WI38 (cell line): ENCODE results near the gene TBC1D2.

ENCODE experiments used
- H3K4me3 ChIP-seq: 2 replicates; pipeline ENCODE4 v1.5.1; 2011; ENCODE audit warnings: low read depth, mild to moderate bottlenecking, control low read depth, low read length
- TF ChIP-seq, protein P1 (sequence below): IDR thresholded peaks from 2 replicates; pipeline ENCODE4 v1.5.1; 2012; ENCODE audit warnings: low read depth, mild to moderate bottlenecking, control low read depth, low read length

Gene TBC1D2

DNA sequence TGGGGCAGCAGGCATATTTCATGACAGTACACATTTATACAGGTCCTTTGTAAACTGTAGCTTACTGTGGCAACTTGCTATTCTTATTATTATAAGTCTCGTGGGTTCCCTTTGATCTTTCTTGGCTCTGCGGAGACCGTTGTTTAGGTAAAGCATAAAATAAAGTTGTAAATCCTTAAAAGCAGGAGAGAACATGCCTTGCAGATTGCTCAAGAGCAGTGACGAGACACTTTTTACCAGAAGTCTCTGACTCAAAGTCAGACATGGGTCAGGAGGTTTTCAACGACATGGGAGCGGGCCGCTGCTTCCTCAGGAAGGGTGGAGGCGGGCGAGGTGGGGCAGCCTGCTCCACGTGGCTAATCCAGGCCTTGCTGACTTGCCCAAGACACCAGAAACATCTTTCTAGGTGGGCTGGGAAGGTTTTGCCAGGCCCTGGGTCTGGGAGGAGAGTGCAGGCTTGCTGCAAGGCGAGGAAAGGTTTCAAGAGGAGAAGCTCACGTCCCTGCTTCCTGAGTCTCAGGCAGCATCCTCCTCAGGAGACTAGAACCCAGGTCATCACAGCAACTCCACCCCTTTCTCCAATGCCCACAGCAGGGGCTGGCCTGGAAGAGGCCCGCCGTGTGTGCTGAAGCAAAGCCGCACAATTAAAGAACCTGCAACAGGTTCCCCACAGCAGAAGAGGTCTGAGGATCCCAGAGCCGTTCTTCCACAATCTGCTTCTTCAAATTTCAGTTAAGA lies 6.5 kb downstream of the TBC1D2 start:
- no peak overlapping the region for H3K4me3 ChIP-seq
- TF ChIP-seq, protein P1, sequence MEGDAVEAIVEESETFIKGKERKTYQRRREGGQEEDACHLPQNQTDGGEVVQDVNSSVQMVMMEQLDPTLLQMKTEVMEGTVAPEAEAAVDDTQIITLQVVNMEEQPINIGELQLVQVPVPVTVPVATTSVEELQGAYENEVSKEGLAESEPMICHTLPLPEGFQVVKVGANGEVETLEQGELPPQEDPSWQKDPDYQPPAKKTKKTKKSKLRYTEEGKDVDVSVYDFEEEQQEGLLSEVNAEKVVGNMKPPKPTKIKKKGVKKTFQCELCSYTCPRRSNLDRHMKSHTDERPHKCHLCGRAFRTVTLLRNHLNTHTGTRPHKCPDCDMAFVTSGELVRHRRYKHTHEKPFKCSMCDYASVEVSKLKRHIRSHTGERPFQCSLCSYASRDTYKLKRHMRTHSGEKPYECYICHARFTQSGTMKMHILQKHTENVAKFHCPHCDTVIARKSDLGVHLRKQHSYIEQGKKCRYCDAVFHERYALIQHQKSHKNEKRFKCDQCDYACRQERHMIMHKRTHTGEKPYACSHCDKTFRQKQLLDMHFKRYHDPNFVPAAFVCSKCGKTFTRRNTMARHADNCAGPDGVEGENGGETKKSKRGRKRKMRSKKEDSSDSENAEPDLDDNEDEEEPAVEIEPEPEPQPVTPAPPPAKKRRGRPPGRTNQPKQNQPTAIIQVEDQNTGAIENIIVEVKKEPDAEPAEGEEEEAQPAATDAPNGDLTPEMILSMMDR, result no peak

DNA sequence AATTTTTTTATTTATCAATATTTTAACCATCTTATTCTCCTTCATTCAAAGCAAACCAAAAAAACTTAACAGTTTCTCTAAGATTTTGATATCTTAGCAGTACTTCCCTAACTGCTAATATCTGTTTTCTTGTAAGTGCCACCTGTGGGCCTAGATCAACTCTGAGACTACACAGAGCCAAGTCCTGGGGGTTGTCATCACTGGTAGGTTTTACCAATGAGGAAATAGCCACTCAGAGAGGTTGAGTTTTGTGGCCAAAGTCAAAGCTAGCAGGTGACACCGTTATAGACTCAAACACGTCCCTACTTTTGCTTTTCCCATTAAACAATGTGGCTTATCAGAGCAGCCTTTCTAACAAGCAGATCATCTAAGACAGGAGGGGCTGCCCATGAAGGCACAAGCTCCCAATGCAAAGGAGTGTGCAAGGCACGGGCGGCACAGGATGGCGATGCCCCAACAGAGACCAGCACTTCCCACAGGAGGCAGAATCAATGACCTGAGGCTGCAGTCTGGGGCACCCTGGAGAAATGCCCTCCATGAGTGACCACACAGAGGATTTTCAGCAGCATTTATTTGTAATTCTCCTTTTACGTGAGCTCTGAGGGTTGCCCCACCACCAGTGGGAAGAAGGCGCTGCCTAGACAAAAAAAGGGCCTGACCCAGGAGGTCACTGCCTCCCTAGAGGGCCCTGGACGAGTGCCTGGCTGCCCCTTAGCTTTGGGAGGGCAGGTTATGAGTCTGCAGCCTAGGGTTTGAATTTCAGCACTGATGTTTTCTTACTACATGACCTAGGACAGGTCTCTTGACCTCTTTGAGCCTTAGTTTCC lies 7.4 kb downstream of the TBC1D2 start:
- H3K4me3 ChIP-seq, result no peak overlapping the region
- TF ChIP-seq, protein P1, result no peak

DNA sequence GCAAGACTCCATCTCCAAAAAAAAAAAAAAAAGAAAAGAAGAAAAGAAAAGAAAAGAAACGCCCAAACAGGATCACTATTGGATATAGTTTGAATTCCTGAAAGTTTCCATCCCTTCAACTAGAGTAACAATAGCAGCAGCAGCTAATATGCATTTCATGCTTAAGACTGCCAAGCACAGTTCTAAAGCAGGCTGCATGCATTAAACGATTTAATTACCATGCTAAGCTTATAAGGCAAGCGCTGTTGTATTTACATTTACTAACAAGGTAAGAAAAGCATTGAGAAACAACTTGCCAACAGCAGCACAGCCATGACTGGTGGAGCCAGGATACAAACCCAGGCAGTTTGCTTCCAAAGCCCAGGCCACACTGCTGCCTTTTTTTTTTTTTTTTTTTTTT lies 13.0 kb downstream of the TBC1D2 start:
- TF ChIP-seq, protein P1, result no peak
- no peak overlapping the region for H3K4me3 ChIP-seq

DNA sequence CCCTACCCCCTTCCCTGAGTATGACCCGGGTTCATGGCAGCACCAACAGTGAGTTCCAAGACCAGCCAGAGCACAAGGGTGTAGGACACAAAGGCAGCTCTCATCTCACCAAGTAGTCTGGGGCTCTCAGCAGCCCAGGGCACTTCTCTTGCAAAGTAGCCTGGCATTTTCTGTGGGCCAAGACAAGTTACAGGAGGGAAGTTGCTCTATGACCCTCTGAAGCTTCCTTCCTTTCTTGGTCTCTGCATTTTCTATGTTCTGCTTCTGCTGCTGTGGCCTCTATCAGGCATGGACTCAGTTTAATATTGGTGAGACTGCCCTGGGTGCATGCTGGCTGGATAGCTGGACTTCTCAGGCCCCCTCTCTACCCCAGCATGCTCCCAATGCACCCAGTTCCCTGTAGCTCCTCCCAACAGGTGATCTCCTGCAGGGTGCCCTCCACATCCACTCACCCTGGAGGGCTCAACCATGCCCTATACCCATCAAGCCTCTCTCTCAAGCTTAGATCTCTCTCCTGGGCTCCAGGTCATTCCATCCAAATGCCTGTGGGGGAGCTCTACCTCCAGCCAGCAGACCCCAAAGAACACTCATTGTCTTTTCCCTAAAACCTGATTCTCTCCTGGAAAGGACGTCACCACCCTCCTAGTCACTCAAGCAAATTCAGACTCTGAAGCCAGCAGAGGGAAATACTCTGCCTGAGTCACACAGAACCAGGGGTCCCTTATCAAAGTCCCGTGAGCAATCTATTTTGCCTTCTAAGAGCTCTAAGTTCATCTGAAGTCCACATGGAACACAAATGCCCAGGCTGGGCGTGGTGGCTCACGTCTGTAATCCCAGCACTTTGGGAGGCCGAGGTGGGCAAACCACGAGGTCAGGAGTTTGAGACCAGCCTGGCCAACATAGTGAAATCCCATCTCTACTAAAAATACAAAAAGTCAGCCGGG lies 13.8 kb downstream of the TBC1D2 start:
- TF ChIP-seq, protein P1, result no peak
- H3K4me3 ChIP-seq, result no peak overlapping the region

DNA sequence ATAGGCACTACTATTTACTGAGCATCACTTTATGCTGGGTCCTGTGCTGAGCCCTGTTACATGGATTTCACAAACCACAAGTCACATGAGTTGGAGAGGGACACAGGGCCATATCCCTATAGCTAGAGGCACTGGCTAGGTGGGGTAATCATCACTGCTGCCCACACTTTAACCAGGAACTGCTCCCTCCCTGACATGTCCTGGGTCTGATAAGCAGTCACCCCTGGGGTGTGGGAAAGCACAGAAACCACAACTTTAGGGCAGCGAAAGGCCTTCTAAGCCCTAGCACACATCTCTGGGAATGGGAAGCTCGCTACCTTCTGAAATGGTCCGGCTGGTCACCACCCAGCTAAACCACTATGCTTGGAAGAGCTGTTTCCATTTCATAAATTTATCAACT lies 15.0 kb downstream of the TBC1D2 start:
- TF ChIP-seq, protein P1, result no peak
- no peak overlapping the region for H3K4me3 ChIP-seq

DNA sequence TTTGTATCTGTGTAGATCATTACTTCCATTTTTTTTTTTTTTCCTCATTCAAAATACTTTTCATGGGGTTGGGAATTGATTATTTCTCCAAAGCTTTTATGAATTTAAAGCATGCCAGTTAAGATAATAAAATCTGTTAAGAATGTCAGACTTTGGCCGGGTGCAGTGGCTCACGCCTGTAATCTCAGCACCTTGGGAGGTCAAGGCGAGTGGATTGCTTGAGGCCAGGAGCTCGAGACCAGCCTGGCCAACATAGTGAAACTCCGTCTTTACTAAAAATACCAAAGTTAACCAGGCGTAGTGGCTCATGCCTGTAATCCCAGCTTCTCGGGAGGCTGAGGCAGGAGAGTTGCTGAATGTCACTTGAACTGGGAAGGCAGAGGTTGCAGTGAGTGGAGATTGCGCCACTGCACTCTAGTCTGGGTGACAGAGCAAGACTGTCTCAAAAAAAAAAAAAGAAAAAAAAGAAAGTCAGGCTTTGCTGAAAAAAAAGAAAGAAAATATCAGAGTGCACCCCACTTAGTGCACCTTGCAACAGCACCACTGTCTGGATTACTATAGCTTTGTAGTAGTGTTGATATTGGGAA lies 18.5 kb downstream of the TBC1D2 start:
- TF ChIP-seq, protein P1, result no peak
- no peak overlapping the region for H3K4me3 ChIP-seq
